GM19240 (cell line): ENCODE data around the gene SCARB1.
"Not testable (repeated sequence)": the region's sequence is repeated elsewhere in the genome, so short reads cannot be mapped to it uniquely, and the experiment has no call there.

Experiments
- DNase-seq: peaks from one replicate; pipeline ENCODE4 v3.0.0; 2011; ENCODE audit warnings: low spot score; ENCODE audit not compliant: insufficient read length

Gene SCARB1

GRCh38 chr12:124863416-124864325 is at the start of gene SCARB1:
TSS of gene SCARB1 (minus strand) at chr12:124863864. CDS start at chr12:124863720, 144 bp downstream.
- peak; percentile 91 for DNase-seq

DNA sequence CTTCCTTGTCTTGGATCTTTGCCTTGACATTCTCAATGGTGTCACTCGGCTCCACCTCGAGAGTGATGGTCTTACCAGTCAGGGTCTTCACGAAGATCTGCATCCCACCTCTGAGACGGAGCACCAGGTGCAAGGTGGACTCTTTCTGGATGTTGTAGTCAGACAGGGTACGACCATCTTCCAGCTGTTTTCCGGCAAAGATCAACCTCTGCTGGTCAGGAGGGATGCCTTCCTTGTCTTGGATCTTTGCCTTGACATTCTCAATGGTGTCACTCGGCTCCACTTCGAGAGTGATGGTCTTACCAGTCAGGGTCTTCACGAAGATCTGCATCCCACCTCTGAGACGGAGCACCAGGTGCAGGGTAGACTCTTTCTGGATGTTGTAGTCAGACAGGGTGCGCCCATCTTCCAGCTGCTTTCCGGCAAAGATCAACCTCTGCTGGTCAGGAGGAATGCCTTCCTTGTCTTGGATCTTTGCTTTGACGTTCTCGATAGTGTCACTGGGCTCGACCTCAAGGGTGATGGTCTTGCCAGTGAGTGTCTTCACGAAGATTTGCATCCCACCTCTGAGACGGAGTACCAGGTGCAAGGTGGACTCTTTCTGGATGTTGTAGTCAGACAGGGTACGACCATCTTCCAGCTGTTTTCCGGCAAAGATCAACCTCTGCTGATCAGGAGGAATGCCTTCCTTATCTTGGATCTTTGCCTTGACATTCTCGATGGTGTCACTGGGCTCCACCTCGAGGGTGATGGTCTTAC is 49.0 kb upstream of the SCARB1 start:
- not testable (repeated sequence) for DNase-seq

GRCh38 chr12:124911521-124911920 is 47.9 kb upstream of the SCARB1 start:
- not testable (repeated sequence) for DNase-seq

GRCh38 chr12:124910561-124911478 is 47.2 kb upstream of the SCARB1 start:
- no peak for DNase-seq

DNA sequence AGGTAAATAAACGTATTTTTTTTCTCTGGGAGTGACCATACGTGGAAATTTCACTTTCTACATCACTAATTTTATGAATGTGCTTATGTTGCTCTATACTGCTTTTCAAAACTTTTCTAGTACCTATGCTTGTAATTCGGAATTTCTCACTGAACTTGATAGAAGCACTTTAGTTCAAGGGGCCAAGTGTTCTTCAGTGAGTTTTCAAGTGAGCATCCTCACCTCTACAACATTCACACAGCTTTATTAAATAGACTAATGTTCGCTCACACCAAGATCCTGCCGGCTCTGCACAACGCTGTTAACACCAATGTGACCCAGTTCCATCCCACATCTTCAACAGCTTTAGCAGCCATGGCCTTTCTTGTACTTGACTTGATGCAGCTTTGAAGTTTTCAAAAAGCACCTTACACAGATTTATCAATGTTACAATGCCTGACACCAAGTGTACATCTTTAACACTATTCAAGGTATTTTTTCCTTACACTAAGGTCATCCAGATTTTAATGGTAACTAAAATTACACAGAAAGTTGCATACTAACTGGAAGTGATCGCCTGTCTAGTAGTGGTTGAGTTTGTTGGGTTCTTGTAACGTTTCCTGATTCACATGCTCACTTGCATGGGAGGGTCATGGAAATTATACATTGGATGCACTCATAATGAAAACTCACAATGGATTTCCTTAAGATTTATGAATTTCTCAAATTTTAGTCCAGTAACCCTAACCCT is 46.3 kb upstream of the SCARB1 start:
- DNase-seq, result no peak

- peak; percentile 48 for DNase-seq
These were observed 43.1 kb upstream of the SCARB1 start for GRCh38 chr12:124906606-124907261.

DNA sequence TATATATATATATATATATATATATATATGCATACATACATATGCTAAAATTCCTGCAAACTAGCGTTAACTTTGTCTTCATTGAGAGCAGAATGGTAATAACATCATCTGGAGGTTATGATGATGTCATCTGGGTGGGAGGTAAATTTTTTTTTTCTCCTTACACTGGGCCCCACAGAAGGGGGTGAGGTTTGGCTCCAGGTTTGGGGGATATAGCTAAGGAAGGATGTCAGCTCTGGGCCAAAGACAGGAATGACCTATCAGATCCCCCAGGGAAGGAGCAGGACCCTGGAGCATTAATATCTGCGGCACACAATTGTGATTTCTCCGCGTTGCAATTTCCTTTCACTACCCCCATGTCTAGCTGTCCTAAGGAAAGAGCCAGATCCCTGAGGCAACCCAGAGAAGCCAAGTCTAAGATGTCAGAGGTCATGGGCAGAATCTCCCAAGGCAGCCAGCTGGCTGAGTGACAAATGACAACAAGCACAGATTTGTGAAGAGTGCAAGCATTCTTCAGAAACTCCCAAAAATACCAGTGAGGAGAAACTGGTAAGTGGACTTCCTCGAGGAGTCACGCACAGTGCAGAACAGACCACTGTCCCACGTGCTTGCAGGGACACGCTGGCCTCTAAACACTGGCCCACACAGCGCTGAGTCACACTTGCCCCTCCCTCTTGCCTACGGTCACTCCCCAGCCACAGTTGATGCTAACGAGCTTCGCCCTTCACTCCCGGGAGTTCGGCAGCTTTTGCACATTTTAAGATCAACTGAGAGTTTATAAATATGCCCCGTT is 40.8 kb upstream of the SCARB1 start:
- no peak for DNase-seq

- no peak for DNase-seq
These were observed 39.3 kb upstream of the SCARB1 start for GRCh38 chr12:124902916-124903315.

DNA sequence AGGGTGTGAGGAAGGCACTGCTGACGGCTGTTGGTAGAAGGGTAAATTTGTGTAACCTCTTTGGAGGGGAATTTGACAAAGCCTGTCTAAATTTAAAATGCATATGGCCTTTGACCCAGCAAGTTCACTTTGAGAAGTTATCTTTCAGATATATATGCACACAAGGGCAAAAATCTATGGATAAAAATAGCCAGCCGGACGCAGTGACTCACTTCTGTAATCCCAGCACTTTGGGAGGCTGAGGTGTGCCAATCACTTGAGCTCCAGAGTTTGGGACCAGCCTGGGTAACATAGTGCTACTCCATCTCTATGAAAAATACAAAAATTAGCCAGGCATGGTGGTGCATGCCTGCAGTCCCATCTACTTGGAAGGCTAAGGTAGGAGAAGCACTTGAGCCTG is 37.3 kb upstream of the SCARB1 start:
- DNase-seq, result no peak

- not testable (repeated sequence) for DNase-seq
These were observed 36.7 kb upstream of the SCARB1 start for GRCh38 chr12:124900345-124900795.

GRCh38 chr12:124898923-124899294 is 35.2 kb upstream of the SCARB1 start:
- no peak for DNase-seq

DNA sequence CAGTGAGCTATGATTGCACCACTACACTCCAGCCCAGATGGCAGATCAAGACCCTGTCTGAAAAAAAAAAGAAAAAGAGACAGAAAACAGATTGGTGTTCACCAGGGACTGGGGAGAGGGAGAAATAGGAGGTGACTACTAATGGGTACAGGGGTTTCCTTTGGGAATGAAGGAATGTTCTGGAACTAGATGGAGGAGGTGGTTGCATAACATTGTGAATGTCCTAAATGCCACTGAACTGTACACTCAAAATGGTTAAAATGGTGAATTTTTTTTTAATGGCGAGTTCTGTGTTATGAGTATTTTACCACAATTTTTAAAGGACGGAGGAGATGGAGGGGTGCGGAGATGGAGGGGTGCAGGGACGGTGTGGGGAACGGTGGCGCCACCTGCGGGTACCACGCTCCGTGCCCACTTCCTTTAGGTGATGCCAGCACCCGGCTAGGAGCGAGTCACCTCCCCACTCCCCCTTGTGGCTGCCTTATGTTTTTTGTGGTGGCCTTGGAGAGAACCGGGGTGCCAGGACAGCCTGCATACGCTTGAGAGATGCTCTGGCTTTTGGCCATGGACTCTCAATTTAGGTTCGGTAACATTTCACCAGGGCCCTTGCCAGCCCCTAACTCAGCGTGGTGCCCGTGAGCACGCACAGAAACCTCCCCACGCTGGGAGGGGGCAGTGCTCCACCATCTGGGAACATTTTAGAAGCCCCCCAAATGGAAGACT is 34.7 kb upstream of the SCARB1 start:
- DNase-seq, result no peak

DNA sequence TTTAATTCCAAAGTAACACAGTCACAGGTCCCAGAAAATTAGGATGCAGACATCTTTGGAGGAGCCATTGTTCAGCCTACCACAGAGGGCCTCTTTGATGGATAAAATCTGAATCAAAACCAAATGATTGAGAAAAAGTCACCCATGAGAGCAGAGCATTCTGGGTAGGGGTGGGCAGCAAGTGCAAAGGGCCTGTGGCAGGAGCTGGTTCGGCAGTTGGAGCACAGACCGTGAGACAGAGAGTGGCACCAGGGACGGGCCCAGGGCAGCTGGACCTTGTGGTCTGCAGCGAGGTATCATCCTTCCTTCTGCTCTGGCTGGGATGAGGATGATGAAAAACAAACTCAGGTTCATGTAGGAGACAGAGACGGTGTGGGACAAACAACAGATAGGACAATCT is 32.8 kb upstream of the SCARB1 start:
- DNase-seq, result no peak

DNA sequence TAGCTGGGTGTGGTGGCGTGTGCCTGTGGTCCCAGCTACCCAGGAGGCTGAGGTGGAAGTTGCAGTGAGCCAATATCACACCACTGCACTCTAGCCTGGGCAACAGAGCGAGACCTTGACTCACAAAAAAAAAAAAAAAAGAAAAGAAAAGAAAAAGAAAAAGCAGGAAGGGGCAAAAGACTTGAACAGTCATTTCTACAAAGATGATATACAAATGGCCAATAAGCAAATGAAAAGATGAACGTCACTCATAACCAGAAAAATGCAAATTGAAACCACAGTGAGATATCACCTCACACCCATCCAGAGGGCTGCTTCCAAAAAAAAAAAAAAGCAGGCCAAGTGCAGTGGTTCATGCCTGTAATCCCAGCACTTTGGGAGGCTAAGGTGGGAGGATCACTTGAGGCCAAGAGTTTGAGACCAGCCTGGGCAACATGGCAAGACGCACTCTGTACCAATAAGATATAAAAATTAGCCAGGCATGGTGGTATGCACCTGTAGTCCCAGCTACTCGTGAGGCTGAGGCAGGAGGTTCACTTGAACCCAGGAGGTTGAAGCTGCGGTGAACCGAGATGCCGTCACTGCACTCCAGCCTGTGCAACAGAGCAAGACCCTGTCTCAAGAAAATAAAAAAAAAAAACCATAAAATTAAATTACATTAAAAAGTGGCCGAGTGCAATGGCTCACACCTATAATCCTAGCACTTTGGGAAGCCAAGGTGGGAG is 30.3 kb upstream of the SCARB1 start:
- DNase-seq, result no peak

DNA sequence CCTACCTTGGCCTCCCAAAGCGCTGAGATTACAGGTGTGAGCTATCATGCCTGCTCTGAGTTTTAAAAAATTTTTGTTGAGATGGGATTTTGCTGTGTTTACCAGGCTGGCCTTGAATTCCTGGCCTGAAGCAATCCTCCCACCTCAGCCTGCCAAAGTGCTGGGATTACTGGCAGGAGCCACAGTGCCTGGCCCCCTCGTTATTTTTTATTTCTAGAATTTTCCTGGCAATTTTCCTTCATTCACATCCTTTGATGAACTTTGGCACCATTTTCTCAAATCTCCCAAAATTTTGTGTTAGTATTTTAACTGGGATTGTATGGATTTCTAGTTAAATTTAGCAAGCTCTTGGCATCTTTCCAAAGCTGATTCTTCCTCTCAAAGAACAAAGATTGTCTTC is 24.6 kb upstream of the SCARB1 start:
- DNase-seq, result no peak

DNA sequence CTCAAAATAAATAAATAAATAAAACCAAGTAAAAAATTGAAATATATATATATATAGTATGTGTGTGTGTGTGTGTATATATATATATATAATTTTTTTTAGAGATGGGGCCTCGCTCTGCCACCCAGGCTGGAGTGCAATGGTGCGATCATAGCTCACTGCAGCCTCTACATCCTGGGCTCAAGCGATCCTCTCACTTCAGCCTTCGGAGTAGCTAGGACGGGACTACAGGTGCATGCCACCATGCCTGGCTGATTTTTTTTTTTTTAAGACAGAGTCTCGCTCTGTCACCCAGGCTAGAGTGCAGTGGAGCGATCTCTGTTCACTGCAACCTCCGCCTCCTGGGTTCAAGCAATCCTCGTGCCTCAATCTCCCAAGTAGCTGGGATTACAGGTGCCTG is 24.1 kb upstream of the SCARB1 start:
- not testable (repeated sequence) for DNase-seq

- DNase-seq, result peak; percentile 33
These were observed 21.1 kb upstream of the SCARB1 start for GRCh38 chr12:124884587-124885438.
